Neural progenitor cell (in vitro differentiated cells): Measurements from ENCODE around the gene ATXN1.

ENCODE experiments used
- EZH2 ChIP-seq: fragments of 200-600 bp; sonication (generic); IDR thresholded peaks from 2 replicates; pipeline ENCODE4 v1.6.1; 2017; ENCODE audit warnings: antibody characterized with exemption, mild to moderate bottlenecking, moderate library complexity
- EZH2phosphoT487 ChIP-seq: fragments of 200-600 bp; sonication (generic); IDR thresholded peaks from 2 replicates; pipeline ENCODE4 v1.6.1; 2017; ENCODE audit warnings: antibody characterized with exemption
- TF ChIP-seq, protein P1 (sequence below): fragments of 200-600 bp; sonication (generic); IDR thresholded peaks from 2 replicates; pipeline ENCODE4 v1.5.1; 2017; ENCODE audit warnings: antibody characterized with exemption, mild to moderate bottlenecking

DNA sequence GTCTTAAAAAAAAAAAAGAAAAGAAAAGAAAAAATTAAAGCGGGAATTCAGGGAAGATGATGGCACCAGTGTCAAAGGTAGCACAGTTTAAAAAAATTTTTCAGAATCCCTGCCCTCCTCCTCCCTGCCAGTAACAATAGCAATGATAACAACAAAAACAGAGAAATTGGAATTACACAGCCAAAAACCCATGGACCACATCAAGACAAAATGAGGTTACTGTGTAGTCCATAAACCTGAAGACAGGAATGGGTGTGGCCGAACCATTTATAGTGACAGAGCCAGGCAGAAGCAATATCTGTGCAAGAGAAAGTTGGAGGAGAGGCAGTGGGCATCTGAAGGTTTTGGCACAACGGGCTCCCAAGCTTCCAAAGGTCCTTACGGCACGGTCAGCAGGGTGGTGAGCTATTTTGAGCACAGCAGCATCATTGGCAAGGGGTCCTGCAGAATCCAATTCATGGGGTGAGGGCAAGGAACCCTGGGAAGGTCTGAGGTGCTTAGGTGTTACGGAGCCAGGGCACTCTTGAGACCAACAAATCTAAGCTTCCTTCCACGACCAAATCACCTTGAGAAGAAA is 320.5 kb downstream of the ATXN1 start:
- TF ChIP-seq, protein P1, sequence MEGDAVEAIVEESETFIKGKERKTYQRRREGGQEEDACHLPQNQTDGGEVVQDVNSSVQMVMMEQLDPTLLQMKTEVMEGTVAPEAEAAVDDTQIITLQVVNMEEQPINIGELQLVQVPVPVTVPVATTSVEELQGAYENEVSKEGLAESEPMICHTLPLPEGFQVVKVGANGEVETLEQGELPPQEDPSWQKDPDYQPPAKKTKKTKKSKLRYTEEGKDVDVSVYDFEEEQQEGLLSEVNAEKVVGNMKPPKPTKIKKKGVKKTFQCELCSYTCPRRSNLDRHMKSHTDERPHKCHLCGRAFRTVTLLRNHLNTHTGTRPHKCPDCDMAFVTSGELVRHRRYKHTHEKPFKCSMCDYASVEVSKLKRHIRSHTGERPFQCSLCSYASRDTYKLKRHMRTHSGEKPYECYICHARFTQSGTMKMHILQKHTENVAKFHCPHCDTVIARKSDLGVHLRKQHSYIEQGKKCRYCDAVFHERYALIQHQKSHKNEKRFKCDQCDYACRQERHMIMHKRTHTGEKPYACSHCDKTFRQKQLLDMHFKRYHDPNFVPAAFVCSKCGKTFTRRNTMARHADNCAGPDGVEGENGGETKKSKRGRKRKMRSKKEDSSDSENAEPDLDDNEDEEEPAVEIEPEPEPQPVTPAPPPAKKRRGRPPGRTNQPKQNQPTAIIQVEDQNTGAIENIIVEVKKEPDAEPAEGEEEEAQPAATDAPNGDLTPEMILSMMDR: no peak
- TF ChIP-seq EZH2phosphoT487 (no peak), EZH2 (no peak)
